ENCODE measurements around the gene HES1. TPM values are rescaled to one million over a fixed set of nuclear protein-coding genes. Genes with fewer than 3 reads are reported as not detected.

HES1 gene
- total and polyA plus RNA-seq, 9 of the 15 experiments (the other 6 are each of a cell fraction or from before 2014, with no cell fraction given), result 3.4 to 37.0 (median 19.3) TPM

GRCh38 chr3:194089357-194090177, 46.4 kb upstream of the HES1 start (continued):
- TF ChIP-seq ZFP91 (CRISPR knock-in tag; IDR thresholded peaks at IDR 0.05), result no peak
- TF ChIP-seq ZNF717 (CRISPR knock-in tag; IDR thresholded peaks at IDR 0.05), result no peak
- no peak for TF ChIP-seq YBX1 (IDR thresholded peaks at IDR 0.05)
- peak in 1 of 2 experiments; percentile 89; a peak in 2 of 4 replicates for TF ChIP-seq RCOR1 (IDR thresholded peaks at IDR 0.05; ENCODE audit: borderline replicate concordance in 1 of 2, low read depth in 2 of 2, low read length in 2 of 2)
- TF ChIP-seq POLR2A (conservative IDR thresholded peaks at IDR 0.05), result 0 out of 2 replicates have a peak, but pooled peaks have one; percentile 51
- TF ChIP-seq PTRF (tag; IDR thresholded peaks at IDR 0.05), result no peak
- TF ChIP-seq ZNF316 (IDR thresholded peaks at IDR 0.05), result peak; percentile 98
- TF ChIP-seq TSHZ1 (CRISPR knock-in tag; IDR thresholded peaks at IDR 0.05), result 0 out of 2 replicates have a peak, but pooled peaks have one; percentile 11
- 0 out of 2 replicates have a peak, but pooled peaks have one; percentile 44 for TF ChIP-seq CAMTA2 (CRISPR knock-in tag; conservative IDR thresholded peaks at IDR 0.05)
- no peak for TF ChIP-seq NR3C1 (CRISPR knock-in tag; IDR thresholded peaks at IDR 0.05)
- TF ChIP-seq E2F8 (IDR thresholded peaks at IDR 0.05; ENCODE audit: low read depth, partially characterized antibody), result peak; percentile 57
- TF ChIP-seq CTCF (IDR thresholded peaks at IDR 0.05 in 2 of 3, conservative IDR thresholded peaks at IDR 0.05 in 1 of 3; ENCODE audit: insufficient read depth in 2 of 3, low read depth in 1 of 3, low read length in 3 of 3), result no peak
- TF ChIP-seq ZBED1 (IDR thresholded peaks at IDR 0.05), result 0 out of 2 replicates have a peak, but pooled peaks have one; percentile 43
- TF ChIP-seq NR2F6 (CRISPR knock-in tag; IDR thresholded peaks at IDR 0.05), result no peak
- TF ChIP-seq ZNF23 (CRISPR knock-in tag; IDR thresholded peaks at IDR 0.05), result no peak
